ENCODE results near the gene TBCA. TPM values are rescaled to one million over a fixed set of nuclear protein-coding genes. Genes with fewer than 3 reads are reported as not detected.

TBCA gene
- total and polyA plus RNA-seq, 9 of the 15 experiments (the other 6 are each of a cell fraction or from before 2014, with no cell fraction given) = 164 to 661 (median 334) TPM

GRCh38 chr5:77775790-77776553 is at the start of gene TBCA (continued):
- no peak for TF ChIP-seq PRDM10 (IDR thresholded peaks at IDR 0.05; ENCODE audit: partially characterized antibody)
- no peak for TF ChIP-seq HNRNPLL (IDR thresholded peaks at IDR 0.05; ENCODE audit: low read depth, low read length, poor library complexity, severe bottlenecking)
- no peak for TF ChIP-seq ZNF551 (CRISPR knock-in tag; IDR thresholded peaks at IDR 0.05)
- TF ChIP-seq EHMT2 (IDR thresholded peaks at IDR 0.05) = no peak
- no peak for TF ChIP-seq ETV1 (tag; conservative IDR thresholded peaks at IDR 0.05; ENCODE audit: low read depth)
- no peak for TF ChIP-seq ZNF589 (CRISPR knock-in tag; IDR thresholded peaks at IDR 0.05; ENCODE audit: low read depth)
- TF ChIP-seq TGIF2 (CRISPR knock-in tag; IDR thresholded peaks at IDR 0.05) = peak; percentile 92
- no peak for TF ChIP-seq WHSC1 (IDR thresholded peaks at IDR 0.05; ENCODE audit: low read length)
- TF ChIP-seq ZNF655 (CRISPR knock-in tag; IDR thresholded peaks at IDR 0.05) = no peak
- TF ChIP-seq NFXL1 (CRISPR knock-in tag; IDR thresholded peaks at IDR 0.05) = no peak
- TF ChIP-seq ARID2 (IDR thresholded peaks at IDR 0.05) = no peak
- peak; percentile 60; the same call in 1 of the 2 replicates for TF ChIP-seq ATF6 (CRISPR knock-in tag; IDR thresholded peaks at IDR 0.05)
- TF ChIP-seq JUND (IDR thresholded peaks at IDR 0.05; ENCODE audit: borderline replicate concordance, low read depth, low read length) = no peak
- TF ChIP-seq JUND (tag; IDR thresholded peaks at IDR 0.05; ENCODE audit: borderline replicate concordance, low read depth, low read length) = no peak; the same call in 2 of the 3 replicates
- TF ChIP-seq ETV6 (IDR thresholded peaks at IDR 0.05; ENCODE audit: borderline replicate concordance in 1 of 2, low read depth in 2 of 2, low read length in 1 of 2) = no peak
- no peak for TF ChIP-seq ETV6 (CRISPR knock-in tag; IDR thresholded peaks at IDR 0.05; ENCODE audit: borderline replicate concordance)
- no peak for TF ChIP-seq CBX3 (IDR thresholded peaks at IDR 0.05; ENCODE audit: borderline replicate concordance in 1 of 2, low read length in 2 of 2)
- peak; percentile 88 for TF ChIP-seq ZNF232 (CRISPR knock-in tag; IDR thresholded peaks at IDR 0.05)
- TF ChIP-seq PHF20 (IDR thresholded peaks at IDR 0.05; ENCODE audit: partially characterized antibody) = peak; percentile 67
- TF ChIP-seq ZNF449 (CRISPR knock-in tag; IDR thresholded peaks at IDR 0.05) = no peak
